NCI-H82 treated with DMSO at 0.1 percent for 48 hours (cell line): ENCODE results near the gene TRIM74.
"Not testable (repeated sequence)": the region's sequence is repeated elsewhere in the genome, so short reads cannot be mapped to it uniquely, and the experiment has no call there.

Source experiments
- DNase-seq: peaks from one replicate; lab custom pipeline; 2025; ENCODE audit not compliant: unreplicated experiment; lab: John Stamatoyannopoulos, UW

Gene TRIM74

DNA sequence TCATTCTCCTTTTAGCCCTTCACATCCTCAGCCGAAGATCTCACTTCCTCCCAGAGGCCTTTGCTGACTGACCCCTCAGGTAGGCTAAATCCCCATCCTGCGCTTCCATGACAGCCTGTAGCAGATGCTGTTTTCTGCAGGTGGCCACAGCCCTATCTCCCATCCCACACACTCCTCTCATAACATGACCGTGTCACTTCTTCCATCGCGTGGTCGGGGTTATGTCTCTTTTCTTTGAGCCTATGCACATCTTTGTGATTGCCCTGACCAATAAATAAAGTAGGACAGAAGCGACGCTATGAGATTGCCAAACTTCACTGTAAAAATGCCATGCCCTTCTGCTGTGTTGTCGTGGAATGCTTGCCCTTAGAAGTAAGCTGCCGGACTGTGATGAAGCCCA, 55.5 kb downstream of the TRIM74 start:
- not testable (repeated sequence) for DNase-seq

DNA sequence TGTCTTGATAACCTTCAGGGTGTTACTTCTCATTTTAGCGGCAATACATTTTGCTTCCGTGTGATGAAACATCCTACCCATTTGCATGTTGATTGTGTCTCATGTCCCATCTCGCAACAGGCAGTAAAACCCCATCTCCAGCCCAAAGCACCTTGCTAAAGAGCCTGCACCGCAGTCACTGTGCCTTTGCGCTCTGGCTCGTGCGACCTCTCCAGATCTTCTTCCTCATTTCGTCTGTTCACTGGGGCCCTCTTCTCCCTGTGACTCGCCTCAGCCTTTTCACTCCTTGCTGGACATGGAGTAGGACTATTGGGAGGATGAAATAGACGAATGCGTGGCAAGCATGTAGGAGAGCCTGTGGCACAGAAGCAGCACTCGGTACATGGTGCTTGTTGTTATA, 57.9 kb downstream of the TRIM74 start:
- DNase-seq: not testable (repeated sequence)
